A673 (cell line): ENCODE results near the gene SHISA9. TPM values are rescaled to one million over a fixed set of nuclear protein-coding genes. Genes with fewer than 3 reads are reported as not detected.

ENCODE experiments used
- BruUV-seq: library from RNA; stranded (reverse); fragments of 400-500 nt; replicated peaks from 2 replicates; lab custom pipeline; 2021; lab: Mats Ljungman, UMichigan
- CTCF ChIA-PET: fragments of 300-600 bp; sonication (Branson Sonifier 250); formaldehyde crosslinking; loops from one replicate; lab custom pipeline; 2022; ENCODE audit warnings: antibody characterized with exemption; lab: Charles Lee
- POLR2A ChIA-PET: fragments of 300-600 bp; sonication (Branson Sonifier 250); formaldehyde crosslinking; loops from one replicate; lab custom pipeline; 2022; ENCODE audit warnings: antibody characterized with exemption; ENCODE audit not compliant: low non-redundant PET; lab: Charles Lee
- DNase-seq: peaks from one replicate; pipeline ENCODE4 v3.0.0-alpha.2; 2015; ENCODE audit warnings: low spot score
- H3K27ac ChIP-seq: fragments of 200-600 bp; sonication (generic); 2 replicates; pipeline ENCODE4 v1.5.1; 2016; ENCODE audit warnings: mixed run types, low read depth, mild to moderate bottlenecking, mixed read lengths, antibody characterized with exemption, low read length; ENCODE audit not compliant: poor library complexity, severe bottlenecking
- H3K27me3 ChIP-seq: fragments of 200-600 bp; sonication (generic); replicated peaks from 2 replicates; pipeline ENCODE4 v1.6.1; 2017; ENCODE audit warnings: mixed run types, low read depth, mild to moderate bottlenecking, mixed read lengths, antibody characterized with exemption, low read length; ENCODE audit not compliant: insufficient read depth, poor library complexity
- H3K36me3 ChIP-seq: fragments of 200-600 bp; sonication (generic); 2 replicates; pipeline ENCODE4 v1.6.1; 2016; ENCODE audit warnings: mixed run types, mild to moderate bottlenecking, mixed read lengths, antibody characterized with exemption, low read length; ENCODE audit not compliant: insufficient read depth, poor library complexity, severe bottlenecking
- H3K4me1 ChIP-seq: fragments of 200-600 bp; sonication (generic); 2 replicates; pipeline ENCODE4 v1.6.1; 2017; ENCODE audit warnings: mixed run types, mild to moderate bottlenecking, mixed read lengths, antibody characterized with exemption, low read length; ENCODE audit not compliant: insufficient read depth, poor library complexity, severe bottlenecking
- H3K4me3 ChIP-seq: fragments of 200-600 bp; sonication (generic); 2 replicates; pipeline ENCODE4 v1.5.1; 2016; ENCODE audit warnings: low read depth, mixed run types, mild to moderate bottlenecking, mixed read lengths, low read length; ENCODE audit not compliant: poor library complexity, severe bottlenecking
- H3K9me3 ChIP-seq: fragments of 200-600 bp; sonication (generic); 2 replicates; pipeline ENCODE4 v1.6.1; 2016; ENCODE audit warnings: mixed run types, low read depth, mild to moderate bottlenecking, mixed read lengths, antibody characterized with exemption, low read length; ENCODE audit not compliant: poor library complexity, severe bottlenecking
- EZH2 ChIP-seq: fragments of 200-600 bp; sonication (generic); IDR thresholded peaks from 2 replicates; pipeline ENCODE4 v1.6.1; 2017; ENCODE audit warnings: borderline replicate concordance, low read depth, mild to moderate bottlenecking, mixed read lengths, antibody characterized with exemption, low read length; ENCODE audit not compliant: poor library complexity, severe bottlenecking
- intact Hi-C: fragments of 100-400 bp; cut with micrococcal nuclease; formaldehyde crosslinking; loops from one replicate; pipeline ENCODE4 v1.10.0; 2022; ENCODE audit not compliant: unreplicated experiment
- total RNA-seq: library from RNA; stranded (reverse); gene quantifications from 2 replicates; pipeline ENCODE4 v1.2.3, GENCODE V29; 2021
- TF ChIP-seq, protein P1 (sequence below): fragments of 300-800, 200-600 bp; sonication (generic); conservative IDR thresholded peaks from 2 replicates; pipeline ENCODE4 v1.5.1; 2017; ENCODE audit warnings: low read depth, mild to moderate bottlenecking, antibody characterized with exemption, low read length, moderate library complexity, mixed read lengths

Gene SHISA9
- total RNA-seq, 1 experiment from 2014 or later = not detected

DNA sequence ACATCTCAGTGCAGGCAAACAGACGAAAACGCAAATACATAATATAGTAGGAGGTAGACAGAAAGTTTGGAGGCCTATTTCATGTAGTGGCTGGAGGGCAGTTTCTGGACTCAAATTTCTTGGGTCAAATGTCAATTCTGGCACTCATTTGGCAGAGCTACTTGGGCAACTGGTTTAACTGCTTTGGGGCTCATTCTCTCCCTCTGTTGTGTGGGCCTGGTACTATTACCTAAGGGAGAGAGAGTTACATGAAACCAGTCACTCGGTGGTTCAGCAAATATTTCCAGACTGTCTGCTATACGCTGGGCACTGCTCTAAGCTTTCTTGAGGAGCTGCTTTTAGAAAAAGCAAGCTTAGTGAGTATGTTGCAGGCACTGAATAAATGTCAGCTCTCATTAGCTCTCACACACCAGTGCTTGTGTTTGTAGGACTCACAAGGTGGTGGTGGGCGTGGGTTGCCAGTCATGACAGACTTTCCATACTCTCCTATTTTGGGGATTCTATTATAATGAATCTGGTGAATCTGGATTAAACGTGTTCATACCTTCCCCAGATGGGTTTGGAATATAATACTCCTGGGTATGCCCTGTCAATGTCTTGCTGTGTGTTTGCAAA lies 1.8 kb upstream of the SHISA9 start:
- intact Hi-C loops = loop anchor here (5.0 to 10.0 kb wide), 2 partner anchors 553 to 975 kb away; no protein-coding TSS in a partner anchor

DNA sequence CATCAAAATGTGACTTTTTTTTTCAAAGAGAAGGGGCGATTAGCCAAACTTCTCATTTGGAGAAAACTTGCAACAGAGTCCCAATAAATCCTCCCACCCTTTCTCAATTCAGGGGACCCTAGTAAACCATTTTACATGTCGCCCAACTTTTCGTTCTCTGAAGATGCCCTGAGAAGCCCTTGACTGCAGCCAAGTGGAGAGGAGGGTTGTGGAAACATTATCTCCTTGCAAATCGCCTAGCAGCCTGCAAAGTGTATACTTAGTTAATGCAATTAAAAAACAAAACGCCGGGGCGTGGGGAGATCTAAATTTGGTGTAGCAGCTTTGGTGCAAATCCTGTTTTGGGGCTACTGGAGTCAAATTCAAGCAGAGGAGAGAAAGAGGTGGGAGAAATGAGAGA lies 1.2 kb upstream of the SHISA9 start:
- BruUV-seq = no TSS peak
- ChIA-PET CTCF (no interaction called here), POLR2A (no interaction called here)
- no peak overlapping the region for H3K27ac ChIP-seq
- no peaks in the 10 kb centered on the region for H3K9me3 ChIP-seq
- intact Hi-C loops = no loop called here
- DNase-seq = no peak
- no peaks in the 10 kb centered on the region for H3K36me3 ChIP-seq
- peaks cover 55% of the 10 kb centered on the region for H3K27me3 ChIP-seq
- TF ChIP-seq, protein P1, sequence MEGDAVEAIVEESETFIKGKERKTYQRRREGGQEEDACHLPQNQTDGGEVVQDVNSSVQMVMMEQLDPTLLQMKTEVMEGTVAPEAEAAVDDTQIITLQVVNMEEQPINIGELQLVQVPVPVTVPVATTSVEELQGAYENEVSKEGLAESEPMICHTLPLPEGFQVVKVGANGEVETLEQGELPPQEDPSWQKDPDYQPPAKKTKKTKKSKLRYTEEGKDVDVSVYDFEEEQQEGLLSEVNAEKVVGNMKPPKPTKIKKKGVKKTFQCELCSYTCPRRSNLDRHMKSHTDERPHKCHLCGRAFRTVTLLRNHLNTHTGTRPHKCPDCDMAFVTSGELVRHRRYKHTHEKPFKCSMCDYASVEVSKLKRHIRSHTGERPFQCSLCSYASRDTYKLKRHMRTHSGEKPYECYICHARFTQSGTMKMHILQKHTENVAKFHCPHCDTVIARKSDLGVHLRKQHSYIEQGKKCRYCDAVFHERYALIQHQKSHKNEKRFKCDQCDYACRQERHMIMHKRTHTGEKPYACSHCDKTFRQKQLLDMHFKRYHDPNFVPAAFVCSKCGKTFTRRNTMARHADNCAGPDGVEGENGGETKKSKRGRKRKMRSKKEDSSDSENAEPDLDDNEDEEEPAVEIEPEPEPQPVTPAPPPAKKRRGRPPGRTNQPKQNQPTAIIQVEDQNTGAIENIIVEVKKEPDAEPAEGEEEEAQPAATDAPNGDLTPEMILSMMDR = no peak
- no peak for TF ChIP-seq EZH2
- no peak overlapping the region for H3K4me3 ChIP-seq
- H3K4me1 ChIP-seq = no peaks in the 10 kb centered on the region

More for the DNA sequence above, 1.8 kb upstream of the SHISA9 start:
- Histone ChIP-seq H3K27ac (no peak overlapping the region), H3K4me3 (no peak overlapping the region), H3K36me3 (no peaks in the 10 kb centered on the region), H3K27me3 (peaks cover 55% of the 10 kb centered on the region), H3K4me1 (no peaks in the 10 kb centered on the region), H3K9me3 (no peaks in the 10 kb centered on the region)
- BruUV-seq = no TSS peak
- no peak for DNase-seq
- ChIA-PET CTCF (no interaction called here), POLR2A (no interaction called here)
- TF ChIP-seq, protein P1 = no peak
- no peak for TF ChIP-seq EZH2

DNA sequence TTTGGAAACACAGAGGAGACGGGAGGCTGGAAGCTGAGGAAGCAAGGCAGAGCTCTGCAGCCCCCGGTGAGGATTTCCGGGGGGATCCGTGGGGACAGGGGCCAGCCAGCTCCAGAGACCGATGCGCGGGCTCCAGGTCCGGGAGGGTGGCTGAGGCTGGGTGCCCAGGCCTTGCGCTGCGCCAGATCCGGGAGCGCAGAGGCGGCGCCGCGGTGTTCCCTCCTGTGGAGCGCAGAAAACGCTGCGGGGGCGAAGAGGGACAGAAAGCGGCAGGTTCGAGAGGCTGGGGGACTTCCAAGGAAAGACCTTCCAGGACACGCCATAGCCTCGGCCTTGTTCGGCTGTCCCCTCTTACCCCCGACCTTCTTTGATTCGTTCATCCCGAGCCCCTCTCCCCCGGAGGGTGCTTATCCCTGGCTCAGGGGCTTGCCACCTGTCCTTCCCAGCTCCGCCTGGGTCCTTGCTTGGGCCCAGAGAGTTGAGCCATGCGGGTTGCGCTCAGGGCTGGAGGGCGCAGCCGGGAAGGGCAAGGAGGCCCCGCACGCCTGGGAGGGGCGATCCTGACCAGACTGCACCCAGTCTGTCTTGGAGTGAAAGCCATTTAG lies 697 bp upstream of the SHISA9 start:
- H3K4me3 ChIP-seq = no peak overlapping the region
- H3K27ac ChIP-seq = no peak overlapping the region
- no TSS peak for BruUV-seq
- no peaks in the 10 kb centered on the region for H3K36me3 ChIP-seq
- H3K9me3 ChIP-seq = no peaks in the 10 kb centered on the region
- intact Hi-C loops = no loop called here
- DNase-seq = no peak
- CTCF ChIA-PET = no interaction called here
- H3K4me1 ChIP-seq = no peaks in the 10 kb centered on the region
- TF ChIP-seq EZH2 = peak; percentile 48
- TF ChIP-seq, protein P1 = no peak
- H3K27me3 ChIP-seq = peaks cover 55% of the 10 kb centered on the region
- POLR2A ChIA-PET = no interaction called here
